A549 (cell line): ENCODE measurements around the gene SLC33A1. TPM values are rescaled to one million over a fixed set of nuclear protein-coding genes. Genes with fewer than 3 reads are reported as not detected.
"Not testable (repeated sequence)": the region's sequence is repeated elsewhere in the genome, so short reads cannot be mapped to it uniquely, and the experiment has no call there.

ENCODE experiments used
- ATAC-seq, 2 experiments: fragments of 200-7000 bp in 1 of 2; fragments of >200 bp in 1 of 2; cut with Nextera tagmentation in 1 of 2; cut with Tn5 transposase in 1 of 2; 3 replicates each; pipeline versions ENCODE4 v1.8.0 to v1.9.1; 2018 to 2020; ENCODE audit warnings: mild to moderate bottlenecking in 1 of 2, moderate library complexity in 1 of 2
- CTCF ChIA-PET: fragments of 300-600 bp; sonication (Branson Sonifier 250); formaldehyde crosslinking; extraction: SDS; loops from one replicate; lab custom pipeline; 2021; ENCODE audit warnings: antibody characterized with exemption, inconsistent platforms; lab: Yijun Ruan, JAX
- POLR2A ChIA-PET: fragments of 350-600 bp; formaldehyde crosslinking; extraction: SDS; loops from one replicate; lab custom pipeline; 2021; ENCODE audit warnings: antibody characterized with exemption, inconsistent platforms; lab: Yijun Ruan, JAX
- DNase-seq, 2 experiments: peaks; one replicate each; pipeline versions ENCODE4 v3.0.0 to v3.0.0-alpha.2; 2011 to 2016; ENCODE audit warnings: low read depth in 1 of 2, low spot score in 1 of 2
- FAIRE-seq: peaks from 2 replicates; lab custom pipeline; 2011; peaks lifted over from hg19 to GRCh38; lab: Jason Lieb, UNC
- H3K27ac ChIP-seq, 2 experiments: fragments of >200 bp; sonication (Bioruptor Twin); formaldehyde crosslinking; 3 replicates each; pipeline ENCODE4 v1.5.1; 2016 to 2017
- H3K4me1 ChIP-seq: fragments of >200 bp; sonication (Bioruptor Twin); formaldehyde crosslinking; 3 replicates; pipeline ENCODE4 v1.6.1; 2016
- H3K4me2 ChIP-seq: fragments of >200 bp; sonication (Bioruptor Twin); formaldehyde crosslinking; 3 replicates; pipeline ENCODE4 v1.6.1; 2016
- H3K4me3 ChIP-seq: fragments of >200 bp; sonication (Bioruptor Twin); formaldehyde crosslinking; 3 replicates; pipeline ENCODE4 v1.5.1; 2016
- H3K9me3 ChIP-seq: fragments of >200 bp; sonication (Bioruptor Twin); formaldehyde crosslinking; 3 replicates; pipeline ENCODE4 v1.6.1; 2016
- BHLHE40 ChIP-seq: IDR thresholded peaks from 2 replicates; pipeline ENCODE4 v1.6.1; 2012; ENCODE audit warnings: low read depth, low read length, inconsistent platforms
- CHD4 ChIP-seq: fragments of 200-600 bp; sonication (generic); IDR thresholded peaks from 2 replicates; pipeline ENCODE4 v1.6.1; 2016; ENCODE audit warnings: antibody characterized with exemption, mild to moderate bottlenecking, borderline replicate concordance
- FOXS1 ChIP-seq: fragments of 250-450 bp; sonication (Bioruptor Pico); IDR thresholded peaks from 2 replicates; pipeline ENCODE4 v1.5.0; 2020; ENCODE audit warnings: mild to moderate bottlenecking, moderate library complexity
- GATA3 ChIP-seq: IDR thresholded peaks from 2 replicates; pipeline ENCODE4 v1.6.1; 2012; ENCODE audit warnings: borderline replicate concordance
- HOXB13 ChIP-seq: fragments of 250-450 bp; sonication (Bioruptor Pico); IDR thresholded peaks from 2 replicates; pipeline ENCODE4 v1.5.0; 2020; ENCODE audit warnings: low read depth, mild to moderate bottlenecking, moderate library complexity
- KDM5A ChIP-seq: fragments of 200-600 bp; sonication (generic); IDR thresholded peaks from 2 replicates; pipeline ENCODE4 v1.6.1; 2016; ENCODE audit warnings: antibody characterized with exemption, mild to moderate bottlenecking
- MYC ChIP-seq: IDR thresholded peaks from 2 replicates; pipeline ENCODE4 v1.6.1; 2012; ENCODE audit warnings: mild to moderate bottlenecking, inconsistent platforms, low read length, improper control_type of control experiment, borderline replicate concordance
- NPAS2 ChIP-seq: fragments of 250-450 bp; sonication (Bioruptor Pico); IDR thresholded peaks from 2 replicates; pipeline ENCODE4 v1.8.0; 2022; ENCODE audit warnings: mild to moderate bottlenecking, moderate library complexity, borderline replicate concordance
- PHF8 ChIP-seq: fragments of 200-600 bp; sonication (generic); IDR thresholded peaks from 2 replicates; pipeline ENCODE4 v1.6.1; 2016; ENCODE audit warnings: low read depth, mild to moderate bottlenecking, antibody characterized with exemption, moderate library complexity, borderline replicate concordance
- POLR2AphosphoS2 ChIP-seq: conservative IDR thresholded peaks from 2 replicates; pipeline ENCODE4 v1.6.1; 2012; ENCODE audit warnings: low read length, improper control_type of control experiment, inconsistent platforms
- RARB ChIP-seq: fragments of 250-450 bp; sonication (Bioruptor Pico); IDR thresholded peaks from 2 replicates; pipeline ENCODE4 v1.8.0; 2021; ENCODE audit warnings: mild to moderate bottlenecking, moderate library complexity
- RCOR1 ChIP-seq: fragments of 150-350 bp; IDR thresholded peaks from 2 replicates; pipeline ENCODE4 v1.6.1; 2014; ENCODE audit warnings: antibody characterized with exemption, low read length, low read depth
- ZSCAN20 ChIP-seq: fragments of 250-450 bp; sonication (Bioruptor Pico); IDR thresholded peaks from 2 replicates; pipeline ENCODE4 v1.8.0; 2022; ENCODE audit warnings: mild to moderate bottlenecking, moderate library complexity
- WGBS: methylation state at CpG from one replicate; pipeline ENCODE4 v1.1.6; 2017; ENCODE audit errors: missing lambda C conversion rate; 5-methylcytosine and 5-hydroxymethylcytosine counted together
- polyA plus RNA-seq, 4 experiments: library from polyadenylated mRNA; depleted of rRNA in 3 of 4; stranded (reverse); fragments of >200 nt; fragmentation: RNase III in 1 of 4; extraction: RNeasy Plus Mini Kit Qiagen cat#74134 plus additional on column Dnase treatment in 1 of 4; gene quantifications; 2 replicates in 3 of 4; 3 replicates in 1 of 4; pipeline ENCODE4 v1.2.3, GENCODE V29; 2011 to 2017
- TF ChIP-seq, protein P1 (sequence below): fragments of >200 bp; sonication (Bioruptor Twin); formaldehyde crosslinking; IDR thresholded peaks from 2 replicates; pipeline ENCODE4 v1.6.1; 2016
- TF ChIP-seq, protein P2 (sequence below): IDR thresholded peaks from 2 replicates; pipeline ENCODE4 v1.6.1; 2012; ENCODE audit warnings: low read depth, borderline replicate concordance
- TF ChIP-seq, protein P3 (sequence below): fragments of >200 bp; sonication (Bioruptor Twin); formaldehyde crosslinking; IDR thresholded peaks from 3 replicates; pipeline ENCODE4 v1.6.1; 2016
- TF ChIP-seq, protein P4 (sequence below): fragments of >200 bp; sonication (Bioruptor Twin); formaldehyde crosslinking; IDR thresholded peaks from 3 replicates; pipeline ENCODE4 v1.5.1; 2016

Gene SLC33A1
- polyA plus RNA-seq, 2 of the 4 experiments (the other 2 are of a cell fraction), result 17.0 to 42.6 TPM

DNA sequence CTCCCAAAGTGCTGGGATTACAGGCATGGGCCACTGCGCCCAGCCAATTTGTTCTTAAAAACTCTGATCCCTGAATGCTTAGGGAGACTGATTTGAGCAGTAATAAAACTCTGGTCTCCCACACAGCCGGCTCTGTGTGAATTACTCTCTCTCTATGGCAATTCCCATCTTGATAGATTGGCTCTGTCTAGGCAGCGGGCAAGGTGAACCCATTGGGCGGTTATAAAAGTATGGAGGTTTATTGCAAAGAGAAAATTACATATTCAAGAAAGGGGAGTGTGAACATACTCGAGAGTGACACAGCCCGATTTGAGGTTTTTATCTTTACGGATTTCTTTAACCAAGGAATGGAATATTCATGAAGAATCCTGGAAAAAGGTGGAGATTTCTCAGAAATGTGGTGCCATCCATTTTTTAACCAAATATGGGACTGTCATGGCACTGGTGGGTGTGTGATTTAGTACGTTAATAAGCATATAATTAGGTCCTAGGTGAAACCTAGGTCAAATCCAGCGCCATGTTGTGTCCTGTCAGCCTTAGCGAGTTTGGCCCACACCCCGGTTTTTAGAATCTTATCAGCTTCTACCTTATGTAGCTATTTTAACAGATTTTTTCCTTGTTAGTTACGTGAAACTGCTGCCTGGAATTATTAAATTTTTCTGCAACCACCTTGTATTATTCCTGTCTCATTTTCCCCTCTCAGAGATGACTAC is 9.0 kb upstream of the SLC33A1 start:
- Histone ChIP-seq H3K4me3 (no peak overlapping the region), H3K4me1 (peaks cover 5% of the 10 kb centered on the region; the same call in 1 of the 3 replicates), H3K27ac (0 out of 6 replicates have a peak overlapping the region, but pooled peaks of 1 of the 2 experiments have one; percentile 27), H3K4me2 (no peak overlapping the region)
- CTCF ChIA-PET, result interaction anchor here (1.2 kb wide), 1 partner anchor 57 kb away, joined by 7 read pairs; the partner anchor contains the start of gene C3orf33
- FAIRE-seq (no peak), DNase-seq (no peak)
- TF ChIP-seq, protein P1, sequence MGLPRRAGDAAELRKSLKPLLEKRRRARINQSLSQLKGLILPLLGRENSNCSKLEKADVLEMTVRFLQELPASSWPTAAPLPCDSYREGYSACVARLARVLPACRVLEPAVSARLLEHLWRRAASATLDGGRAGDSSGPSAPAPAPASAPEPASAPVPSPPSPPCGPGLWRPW, result no peak
- no peak for TF ChIP-seq RCOR1
- no peak for TF ChIP-seq RARB (CRISPR knock-in tag)
- TF ChIP-seq KDM5A, result no peak
- TF ChIP-seq NPAS2 (CRISPR knock-in tag), result no peak
- no peak for TF ChIP-seq POLR2AphosphoS2
- TF ChIP-seq, protein P2, sequence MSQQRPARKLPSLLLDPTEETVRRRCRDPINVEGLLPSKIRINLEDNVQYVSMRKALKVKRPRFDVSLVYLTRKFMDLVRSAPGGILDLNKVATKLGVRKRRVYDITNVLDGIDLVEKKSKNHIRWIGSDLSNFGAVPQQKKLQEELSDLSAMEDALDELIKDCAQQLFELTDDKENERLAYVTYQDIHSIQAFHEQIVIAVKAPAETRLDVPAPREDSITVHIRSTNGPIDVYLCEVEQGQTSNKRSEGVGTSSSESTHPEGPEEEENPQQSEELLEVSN, result no peak
- TF ChIP-seq MYC, result no peak
- TF ChIP-seq, protein P3, sequence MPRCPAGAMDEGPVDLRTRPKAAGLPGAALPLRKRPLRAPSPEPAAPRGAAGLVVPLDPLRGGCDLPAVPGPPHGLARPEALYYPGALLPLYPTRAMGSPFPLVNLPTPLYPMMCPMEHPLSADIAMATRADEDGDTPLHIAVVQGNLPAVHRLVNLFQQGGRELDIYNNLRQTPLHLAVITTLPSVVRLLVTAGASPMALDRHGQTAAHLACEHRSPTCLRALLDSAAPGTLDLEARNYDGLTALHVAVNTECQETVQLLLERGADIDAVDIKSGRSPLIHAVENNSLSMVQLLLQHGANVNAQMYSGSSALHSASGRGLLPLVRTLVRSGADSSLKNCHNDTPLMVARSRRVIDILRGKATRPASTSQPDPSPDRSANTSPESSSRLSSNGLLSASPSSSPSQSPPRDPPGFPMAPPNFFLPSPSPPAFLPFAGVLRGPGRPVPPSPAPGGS, result no peak
- TF ChIP-seq, all 56 proteins: peak for 0
- POLR2A ChIA-PET, result no interaction called here
- no peak for ATAC-seq
- H3K9me3 ChIP-seq, result no peaks in the 10 kb centered on the region
- 79% methylated on average over 12 of the region's 12 CpGs for WGBS

DNA sequence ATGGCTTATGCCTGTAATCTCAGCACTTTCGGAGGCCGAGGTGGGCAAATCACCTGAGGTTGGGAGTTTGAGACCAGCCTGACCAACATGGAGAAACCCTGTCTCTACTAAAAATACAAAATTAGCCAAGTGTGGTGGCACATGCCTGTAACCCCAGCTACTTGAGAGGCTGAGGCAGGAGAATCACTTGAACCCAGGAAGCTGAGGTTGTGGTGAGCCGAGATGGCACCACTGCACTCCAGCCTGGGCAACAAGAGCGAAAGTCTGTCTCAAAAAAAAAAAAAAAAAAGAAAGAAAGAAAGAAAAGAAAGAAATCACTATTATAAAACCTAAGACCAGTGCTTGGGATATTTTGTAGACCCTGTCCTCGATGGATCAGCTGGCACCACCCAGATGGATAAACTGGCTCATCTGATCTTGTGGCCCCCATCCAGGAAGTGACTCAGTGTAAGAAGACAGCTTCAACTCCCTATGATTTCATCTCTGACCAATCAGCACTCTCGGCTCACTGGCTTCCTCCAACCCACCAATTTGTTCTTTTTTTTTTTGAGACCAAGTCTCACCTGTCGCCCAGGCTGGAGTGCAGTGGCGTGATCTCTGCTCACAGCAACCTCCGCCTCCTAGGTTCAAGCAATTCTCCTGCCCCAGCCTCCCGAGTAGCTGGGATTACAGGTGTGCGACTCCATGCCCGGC is 8.2 kb upstream of the SLC33A1 start:
- POLR2A ChIA-PET, H3K4me3 ChIP-seq, H3K9me3 ChIP-seq, FAIRE-seq, H3K4me2 ChIP-seq, H3K4me1 ChIP-seq: not testable (repeated sequence)
- WGBS, result 78% methylated on average over 12 of the region's 12 CpGs
- CTCF ChIA-PET, result interaction anchor here (0.6 to 1.2 kb wide), 3 partner anchors 9 to 1538 kb away, joined by 4 to 7 read pairs (median 5); partner anchors contain the start of gene C3orf33
- peak in 1 of 2 experiments; percentile 47 for DNase-seq
- peak in 1 of 2 experiments; percentile 39; a peak in 3 of 6 replicates for ATAC-seq
- H3K27ac ChIP-seq, result 0 out of 6 replicates have a peak overlapping the region, but pooled peaks of 1 of the 2 experiments have one; percentile 27

DNA sequence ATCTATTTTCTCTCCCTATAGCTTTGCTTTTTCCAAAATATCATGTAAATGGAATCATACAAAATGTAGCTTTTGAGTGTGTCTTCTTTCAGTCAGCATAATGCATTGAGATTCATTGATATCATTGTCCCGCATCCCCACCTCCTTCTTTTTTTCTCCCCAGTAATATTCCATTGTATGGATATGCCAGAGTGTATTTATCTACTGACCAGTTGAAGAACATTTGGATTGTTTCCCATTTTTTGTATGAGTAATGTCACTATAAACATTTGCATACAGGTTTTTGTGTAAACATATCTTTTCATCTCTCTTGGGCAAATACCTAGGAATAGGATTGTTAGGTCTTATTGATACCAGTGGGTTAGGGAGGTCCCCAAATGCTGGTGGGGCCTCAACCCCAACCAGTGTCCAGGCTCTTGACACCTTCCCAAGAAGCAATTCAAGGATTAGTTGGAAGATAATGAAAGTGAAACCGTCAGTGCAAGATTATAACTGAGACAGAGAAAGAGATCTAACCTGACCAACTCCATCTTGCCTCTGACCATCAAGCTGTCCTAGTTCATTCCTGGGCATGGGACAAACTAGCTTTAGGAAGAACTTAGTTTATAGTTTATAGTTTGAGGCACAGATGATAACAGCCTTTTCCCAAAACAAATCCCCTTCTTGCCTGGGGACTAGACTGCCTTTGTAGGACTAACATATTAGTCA is 7.4 kb upstream of the SLC33A1 start:
- 90% methylated on average over 2 of the region's 2 CpGs for WGBS
- DNase-seq (no peak), FAIRE-seq (no peak), ATAC-seq (no peak)
- ChIA-PET POLR2A (no interaction called here), CTCF (interaction anchor here (0.6 to 1.2 kb wide), 5 partner anchors 9 to 680 kb away, joined by 3 to 7 read pairs (median 3); partner anchors contain the start of genes C3orf33 and GMPS)
- TF ChIP-seq BHLHE40 (no peak), KDM5A (no peak), GATA3 (no peak), CHD4 (no peak), FOXS1 (no peak), ZSCAN20 (CRISPR knock-in tag) (no peak), RCOR1 (no peak), PHF8 (no peak), HOXB13 (CRISPR knock-in tag) (no peak), RARB (CRISPR knock-in tag) (no peak)
- TF ChIP-seq, protein P4, sequence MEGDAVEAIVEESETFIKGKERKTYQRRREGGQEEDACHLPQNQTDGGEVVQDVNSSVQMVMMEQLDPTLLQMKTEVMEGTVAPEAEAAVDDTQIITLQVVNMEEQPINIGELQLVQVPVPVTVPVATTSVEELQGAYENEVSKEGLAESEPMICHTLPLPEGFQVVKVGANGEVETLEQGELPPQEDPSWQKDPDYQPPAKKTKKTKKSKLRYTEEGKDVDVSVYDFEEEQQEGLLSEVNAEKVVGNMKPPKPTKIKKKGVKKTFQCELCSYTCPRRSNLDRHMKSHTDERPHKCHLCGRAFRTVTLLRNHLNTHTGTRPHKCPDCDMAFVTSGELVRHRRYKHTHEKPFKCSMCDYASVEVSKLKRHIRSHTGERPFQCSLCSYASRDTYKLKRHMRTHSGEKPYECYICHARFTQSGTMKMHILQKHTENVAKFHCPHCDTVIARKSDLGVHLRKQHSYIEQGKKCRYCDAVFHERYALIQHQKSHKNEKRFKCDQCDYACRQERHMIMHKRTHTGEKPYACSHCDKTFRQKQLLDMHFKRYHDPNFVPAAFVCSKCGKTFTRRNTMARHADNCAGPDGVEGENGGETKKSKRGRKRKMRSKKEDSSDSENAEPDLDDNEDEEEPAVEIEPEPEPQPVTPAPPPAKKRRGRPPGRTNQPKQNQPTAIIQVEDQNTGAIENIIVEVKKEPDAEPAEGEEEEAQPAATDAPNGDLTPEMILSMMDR, result no peak
- TF ChIP-seq, protein P3, result no peak
- TF ChIP-seq, protein P1, result no peak
- Histone ChIP-seq H3K4me1 (peaks cover 5% of the 10 kb centered on the region; the same call in 1 of the 3 replicates), H3K4me2 (no peak overlapping the region), H3K4me3 (no peak overlapping the region), H3K9me3 (no peaks in the 10 kb centered on the region), H3K27ac (no peak overlapping the region)

DNA sequence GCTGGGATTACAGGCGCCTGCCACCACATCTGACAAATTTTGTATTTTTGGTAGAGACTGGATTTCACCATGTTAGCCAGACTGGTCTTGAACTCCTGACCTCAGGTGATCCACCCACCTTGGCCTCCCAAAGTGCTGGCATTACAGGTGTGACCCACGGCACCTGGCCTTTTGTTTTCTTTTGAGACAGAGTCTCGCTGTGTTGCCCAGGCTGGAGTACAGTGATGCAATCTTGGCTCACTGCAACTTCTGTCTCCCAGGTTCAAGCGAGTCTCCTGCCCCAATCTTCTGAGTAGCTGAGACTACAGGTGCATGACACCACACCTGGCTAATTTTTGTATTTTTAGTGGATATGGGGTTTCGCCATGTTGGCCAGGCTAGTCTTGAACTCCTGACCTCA is 6.2 kb upstream of the SLC33A1 start:
- DNase-seq, ATAC-seq, FAIRE-seq, H3K4me1 ChIP-seq, H3K9me3 ChIP-seq, POLR2A ChIA-PET, H3K4me3 ChIP-seq, H3K27ac ChIP-seq, H3K4me2 ChIP-seq: not testable (repeated sequence)
- CTCF ChIA-PET, result interaction anchor here (1.0 kb wide), 3 partner anchors 10 to 54 kb away, joined by 3 to 6 read pairs (median 3); partner anchors contain the start of genes C3orf33 and GMPS
- 78% methylated on average over 5 of the region's 5 CpGs for WGBS
